IPS-18c (cell line): ENCODE data around the gene ATPAF2.

Experiments used
- H3K4me3 ChIP-seq: 2 replicates; pipeline ENCODE4 v1.7.0; 2013; ENCODE audit warnings: low read depth, mild to moderate bottlenecking, low read length, moderate library complexity; ENCODE audit not compliant: insufficient read depth
- H3K9me3 ChIP-seq: one replicate; pipeline ENCODE4 v1.6.1; 2013; ENCODE audit warnings: mild to moderate bottlenecking, low read length, moderate library complexity; ENCODE audit not compliant: control insufficient read depth, insufficient read depth

The ATPAF2 gene

GRCh38 chr17:18020971-18021370 lies 18.0 kb downstream of the ATPAF2 start:
- H3K4me3 ChIP-seq = no peak overlapping the region

GRCh38 chr17:18019838-18020154 lies 19.2 kb downstream of the ATPAF2 start:
- no peaks in the 10 kb centered on the region for H3K9me3 ChIP-seq
- no peak overlapping the region for H3K4me3 ChIP-seq

More at GRCh38 chr17:18020971-18021370, 18.0 kb downstream of the ATPAF2 start:
- H3K9me3 ChIP-seq = no peaks in the 10 kb centered on the region

GRCh38 chr17:18018411-18018921 lies 20.5 kb downstream of the ATPAF2 start:
- Histone ChIP-seq H3K4me3 (no peak overlapping the region), H3K9me3 (no peaks in the 10 kb centered on the region)

- H3K9me3 ChIP-seq = no peaks in the 10 kb centered on the region
- no peak overlapping the region for H3K4me3 ChIP-seq
These were observed 21.0 kb downstream of the ATPAF2 start for GRCh38 chr17:18017958-18018357.

- Histone ChIP-seq H3K4me3 (no peak overlapping the region), H3K9me3 (no peaks in the 10 kb centered on the region)
These were observed 22.5 kb downstream of the ATPAF2 start for GRCh38 chr17:18016426-18016825.

GRCh38 chr17:18015593-18015992 lies 23.4 kb downstream of the ATPAF2 start:
- Histone ChIP-seq H3K4me3 (no peak overlapping the region), H3K9me3 (no peaks in the 10 kb centered on the region)

GRCh38 chr17:18014006-18014405 lies 25.0 kb downstream of the ATPAF2 start:
- Histone ChIP-seq H3K4me3 (no peak overlapping the region), H3K9me3 (no peaks in the 10 kb centered on the region)

- Histone ChIP-seq H3K9me3 (no peaks in the 10 kb centered on the region), H3K4me3 (no peak overlapping the region)
These were observed 27.7 kb downstream of the ATPAF2 start for GRCh38 chr17:18011286-18011685.

- no peaks in the 10 kb centered on the region for H3K9me3 ChIP-seq
- no peak overlapping the region for H3K4me3 ChIP-seq
These were observed 29.2 kb downstream of the ATPAF2 start for GRCh38 chr17:18009609-18010420.

- no peaks in the 10 kb centered on the region for H3K9me3 ChIP-seq
- H3K4me3 ChIP-seq = no peak overlapping the region
These were observed 30.3 kb downstream of the ATPAF2 start for GRCh38 chr17:18008496-18009268.

- no peak overlapping the region; the same call in 1 of the 2 replicates for H3K4me3 ChIP-seq
- no peaks in the 10 kb centered on the region for H3K9me3 ChIP-seq
These were observed 32.3 kb downstream of the ATPAF2 start for GRCh38 chr17:18006495-18007239.

- H3K4me3 ChIP-seq = no peak overlapping the region
- no peaks in the 10 kb centered on the region for H3K9me3 ChIP-seq
These were observed 33.5 kb downstream of the ATPAF2 start for GRCh38 chr17:18005496-18005895.

GRCh38 chr17:18004884-18005305 lies 34.1 kb downstream of the ATPAF2 start:
- no peak overlapping the region for H3K4me3 ChIP-seq
- H3K9me3 ChIP-seq = no peaks in the 10 kb centered on the region

GRCh38 chr17:18004345-18004744 lies 34.6 kb downstream of the ATPAF2 start:
- Histone ChIP-seq H3K4me3 (no peak overlapping the region), H3K9me3 (no peaks in the 10 kb centered on the region)

- H3K4me3 ChIP-seq = no peak overlapping the region
- no peaks in the 10 kb centered on the region for H3K9me3 ChIP-seq
These were observed 36.8 kb downstream of the ATPAF2 start for GRCh38 chr17:18002171-18002570.

GRCh38 chr17:18000030-18000408 lies 38.9 kb downstream of the ATPAF2 start:
- H3K4me3 ChIP-seq = no peak overlapping the region

GRCh38 chr17:17999364-18000029 lies 39.5 kb downstream of the ATPAF2 start:
- H3K4me3 ChIP-seq = no peak overlapping the region
- no peaks in the 10 kb centered on the region for H3K9me3 ChIP-seq

More at GRCh38 chr17:18000030-18000408, 38.9 kb downstream of the ATPAF2 start:
- no peaks in the 10 kb centered on the region for H3K9me3 ChIP-seq
